GM13977 (cell line): Measurements from ENCODE around the gene CACNG7.

Source experiments
- DNase-seq: peaks from one replicate; pipeline ENCODE4 v3.0.0; 2012; ENCODE audit warnings: low spot score
- CTCF ChIP-seq: IDR thresholded peaks from 2 replicates; pipeline ENCODE4 v1.5.1; 2012; ENCODE audit warnings: mild to moderate bottlenecking, control low read depth; ENCODE audit not compliant: insufficient read depth; ENCODE audit errors: extremely low read depth, missing control alignments
- in situ Hi-C: fragments of 300-500 bp; cut with MboI; formaldehyde crosslinking; loops from one replicate; pipeline ENCODE4 v1.12.0; 2022; ENCODE audit warnings: low sequenced_read_pairs, low pct_unique_long_range_greater_than_20kb, mixed read lengths, inconsistent platforms; ENCODE audit not compliant: unreplicated experiment

The CACNG7 gene

GRCh38 chr19:53988981-53989380 lies 79.9 kb downstream of the CACNG7 start:
- TF ChIP-seq CTCF, result no peak
- no peak for DNase-seq
- in situ Hi-C loops, result no loop called here

- no peak for DNase-seq
- in situ Hi-C loops, result no loop called here
- no peak for TF ChIP-seq CTCF
Measured at GRCh38 chr19:53989600-53990533, 80.8 kb downstream of the CACNG7 start.

- no peak for TF ChIP-seq CTCF
- DNase-seq, result peak; percentile 65
- in situ Hi-C loops, result no loop called here
Measured at GRCh38 chr19:53991224-53992113, 82.4 kb downstream of the CACNG7 start, which contains the start of gene CACNG6. Gene CACNG6, plus strand, starts transcription at chr19:53991637. Its CDS starts 1,241 bp downstream, at chr19:53992878.

GRCh38 chr19:53992211-53992610 lies 83.1 kb downstream of the CACNG7 start:
- in situ Hi-C loops, result no loop called here
- no peak for DNase-seq
- no peak for TF ChIP-seq CTCF

GRCh38 chr19:53992815-53993214 lies 83.7 kb downstream of the CACNG7 start:
- no peak for TF ChIP-seq CTCF
- in situ Hi-C loops, result no loop called here
- no peak for DNase-seq

GRCh38 chr19:53993448-53993847 lies 84.4 kb downstream of the CACNG7 start:
- in situ Hi-C loops, result no loop called here
- DNase-seq, result no peak

More at GRCh38 chr19:53993448-53993847, 84.4 kb downstream of the CACNG7 start:
- no peak for TF ChIP-seq CTCF
